GM18861 (cell line): ENCODE results near the gene SLC35A2.

Source experiments
- ATAC-seq: cut with Tn5 transposase; IDR thresholded peaks from one replicate; pipeline ENCODE4 v1.9.1; 2021; ENCODE audit not compliant: unreplicated experiment

The SLC35A2 gene

DNA sequence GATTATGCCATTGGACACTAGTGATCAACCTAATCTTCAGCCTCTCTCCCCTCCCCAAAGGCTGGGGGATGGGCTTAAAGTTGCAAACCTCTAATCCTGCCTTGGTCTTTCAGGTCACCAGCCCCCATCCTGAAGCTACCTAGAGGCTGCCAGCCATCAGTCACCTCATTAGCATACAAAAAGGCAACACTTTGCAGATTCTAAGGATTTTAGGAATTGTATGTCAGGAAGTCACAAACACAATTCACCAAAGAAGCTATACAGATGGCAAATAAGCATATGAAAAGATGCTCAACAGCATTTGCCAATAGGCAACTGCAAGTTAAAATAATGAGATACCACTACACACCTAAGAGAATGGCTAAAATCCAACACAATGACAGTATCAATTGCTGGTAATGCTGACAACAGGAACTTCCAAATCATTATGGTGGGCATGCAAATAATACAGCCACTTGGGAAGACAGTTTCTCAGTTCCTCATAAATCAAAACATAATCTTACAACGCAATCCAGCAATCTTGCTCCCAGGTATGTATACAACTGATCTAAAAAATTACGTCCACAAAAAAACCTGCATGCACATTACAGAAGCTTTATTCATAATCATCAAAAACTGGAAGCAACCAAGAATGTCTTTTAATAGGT is 16.4 kb upstream of the SLC35A2 start:
- no peak for ATAC-seq

DNA sequence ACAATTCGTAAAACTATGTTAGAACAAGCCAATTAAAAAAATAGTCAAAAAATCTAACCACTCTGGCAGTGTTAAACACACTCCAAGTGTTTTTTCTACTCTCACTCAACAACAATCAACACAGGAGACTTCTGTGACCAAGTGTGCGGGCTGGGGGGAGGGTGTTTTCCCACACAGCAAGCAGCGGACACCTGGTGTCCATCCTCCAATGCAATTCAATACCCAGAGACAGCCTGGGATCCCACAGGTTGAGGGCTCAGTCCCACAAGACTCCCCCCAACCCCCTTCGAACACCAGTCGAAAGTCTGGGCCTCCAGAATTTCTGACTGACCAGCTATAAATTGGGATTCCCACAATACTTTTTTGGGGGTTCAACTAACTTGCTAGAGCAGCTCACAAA is 15.7 kb upstream of the SLC35A2 start:
- ATAC-seq, result no peak

DNA sequence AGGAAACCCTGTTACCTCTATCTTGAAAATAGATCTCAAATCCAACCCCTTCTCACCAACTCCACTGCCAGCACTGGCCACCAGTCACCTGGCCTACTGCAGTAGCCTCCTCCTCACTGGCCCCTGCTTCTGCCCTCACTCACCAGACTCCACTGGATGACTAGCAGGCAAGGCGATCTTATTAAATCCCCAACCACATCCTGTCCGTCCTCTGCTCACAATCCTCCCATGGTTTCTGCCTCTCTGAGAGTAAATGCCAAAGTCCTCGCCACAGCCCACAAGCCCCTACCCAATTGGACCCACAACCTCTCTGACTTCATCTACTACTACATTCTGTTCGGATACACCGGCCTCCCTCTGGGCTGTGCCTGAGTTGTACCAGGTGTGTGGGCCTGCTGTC is 12.8 kb upstream of the SLC35A2 start:
- no peak for ATAC-seq

DNA sequence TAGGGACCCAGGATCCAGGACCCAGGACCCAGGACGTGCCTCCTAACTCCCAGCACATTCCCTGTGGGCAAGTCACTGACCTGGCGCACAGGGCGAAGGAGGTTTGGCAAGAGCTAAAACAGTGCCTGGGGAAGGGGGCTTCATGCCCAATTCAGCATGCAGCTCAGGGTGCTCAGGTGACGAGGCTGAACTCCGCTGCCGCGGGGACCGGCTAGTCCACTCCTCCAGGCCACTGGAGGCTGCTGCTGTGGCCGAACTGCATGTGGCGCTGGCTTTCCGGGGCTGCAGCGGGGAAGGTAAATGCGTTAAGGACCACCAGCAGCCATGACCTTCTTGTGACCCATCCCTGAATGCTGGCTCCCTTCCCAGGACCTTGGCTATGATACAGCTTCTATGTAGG is 12.3 kb upstream of the SLC35A2 start:
- ATAC-seq, result no peak

DNA sequence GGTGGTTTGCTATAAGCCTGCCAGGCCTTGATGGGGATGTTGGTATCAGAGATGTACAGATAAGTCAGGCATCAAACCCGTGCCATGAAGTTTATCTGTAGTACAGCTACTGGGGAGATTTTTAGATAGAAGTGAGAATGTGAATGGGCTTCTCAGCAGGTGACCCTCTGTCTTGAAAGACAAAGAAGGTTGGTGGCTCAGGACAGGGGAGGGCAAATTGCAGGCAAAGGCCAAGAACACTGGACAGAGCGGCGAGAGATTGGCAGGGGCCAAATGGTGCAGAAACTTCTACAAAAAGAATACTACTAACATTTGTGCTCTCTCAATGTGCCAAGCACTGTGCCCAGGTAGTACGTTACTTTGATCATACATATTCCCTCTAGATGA is 9.3 kb upstream of the SLC35A2 start:
- ATAC-seq, result no peak

DNA sequence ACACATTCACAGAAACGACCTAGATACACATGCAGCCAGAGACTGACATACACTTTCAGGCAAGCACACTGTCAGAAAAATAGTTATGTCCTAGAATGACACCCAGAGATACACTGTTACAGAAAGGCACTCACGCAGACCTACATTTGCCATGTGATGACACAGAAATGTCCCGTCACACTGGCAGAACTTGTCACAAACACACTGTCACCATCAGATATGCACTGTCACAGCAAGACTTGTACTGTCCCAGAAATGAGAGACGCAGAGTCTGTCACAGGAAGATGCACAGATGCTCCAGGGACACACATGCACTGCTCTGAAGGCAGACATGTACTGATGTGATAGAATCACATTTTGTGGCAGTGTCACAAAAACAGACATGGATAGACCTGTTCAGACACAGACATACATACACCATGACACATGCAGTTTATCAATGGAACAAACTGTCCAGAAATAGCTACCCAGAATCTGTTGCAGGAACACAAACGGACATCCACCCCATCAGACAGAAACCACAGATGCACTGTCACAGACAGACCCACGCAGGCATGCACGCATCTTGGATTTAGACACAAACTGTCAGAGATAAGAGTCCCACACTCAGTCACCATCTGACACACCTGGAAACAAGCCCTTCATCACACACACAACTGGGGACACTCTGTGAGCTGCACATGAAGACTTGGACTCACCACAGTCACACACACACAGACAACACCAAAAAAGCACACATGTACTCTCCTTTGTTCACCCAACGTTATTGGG is 8.7 kb upstream of the SLC35A2 start:
- no peak for ATAC-seq

DNA sequence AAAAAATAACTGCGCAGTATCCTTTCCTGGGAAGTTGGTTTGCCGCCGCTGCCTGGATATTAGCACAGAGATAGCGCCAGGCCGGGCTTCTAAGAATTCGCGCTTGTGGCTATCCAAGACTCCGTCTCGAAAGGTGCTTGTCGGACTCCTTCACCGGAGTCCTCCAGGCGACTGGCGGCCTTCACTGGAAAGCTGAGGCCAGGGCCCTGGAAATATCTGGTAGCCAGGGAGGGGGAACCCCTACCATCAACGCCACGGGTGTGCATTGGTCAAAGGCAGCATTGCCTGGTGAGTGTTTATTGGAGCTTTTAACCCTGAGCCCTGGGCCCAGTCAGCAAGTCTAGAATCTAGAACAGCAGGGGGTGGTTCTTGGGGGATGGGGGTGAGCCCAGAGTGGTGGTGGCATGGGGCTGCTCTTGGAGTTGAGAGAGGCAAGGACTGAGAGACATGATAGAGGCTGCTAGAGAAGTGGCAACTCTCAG is 8.0 kb upstream of the SLC35A2 start:
- ATAC-seq, result no peak

DNA sequence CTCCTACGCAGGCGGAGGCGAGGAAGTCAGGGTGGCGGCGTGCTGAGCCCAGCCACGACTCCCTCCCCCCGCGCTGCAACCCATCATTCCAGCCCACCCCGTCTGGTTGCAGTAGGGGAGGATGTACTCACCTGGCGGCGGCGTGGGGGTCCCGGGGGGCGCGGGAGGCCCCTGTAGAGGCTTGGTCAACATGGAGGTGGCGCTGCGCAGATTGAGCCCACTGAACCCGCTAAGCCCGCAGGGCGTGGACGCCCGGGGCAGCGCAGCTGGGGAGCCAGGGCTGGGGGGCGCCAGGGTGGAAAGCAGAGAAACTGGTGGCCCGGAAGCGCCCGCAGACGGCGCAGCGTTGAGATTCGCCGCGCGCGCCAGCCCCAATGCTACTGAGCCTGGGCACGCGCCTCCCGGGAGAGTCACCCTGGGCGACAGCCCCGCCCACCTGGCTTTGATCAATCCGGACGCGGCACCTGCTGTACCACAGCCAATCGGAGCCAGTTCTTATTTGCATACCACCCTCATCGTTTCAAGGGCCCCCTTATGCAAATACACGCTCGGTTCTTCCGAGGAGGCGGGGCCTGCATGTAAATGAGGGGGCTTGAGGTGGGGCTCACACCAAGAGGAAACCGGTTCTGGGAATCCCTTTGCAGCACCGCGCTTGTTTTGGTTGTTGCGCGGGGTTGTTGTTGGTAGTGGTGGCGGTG is 7.3 kb upstream of the SLC35A2 start, which contains the start of gene PIM2:
PIM2 (minus strand) TSS at position 382 of the 698 bp plus-strand sequence; CDS start at position 192, 190 bp downstream.
- ATAC-seq, result peak; percentile 54

DNA sequence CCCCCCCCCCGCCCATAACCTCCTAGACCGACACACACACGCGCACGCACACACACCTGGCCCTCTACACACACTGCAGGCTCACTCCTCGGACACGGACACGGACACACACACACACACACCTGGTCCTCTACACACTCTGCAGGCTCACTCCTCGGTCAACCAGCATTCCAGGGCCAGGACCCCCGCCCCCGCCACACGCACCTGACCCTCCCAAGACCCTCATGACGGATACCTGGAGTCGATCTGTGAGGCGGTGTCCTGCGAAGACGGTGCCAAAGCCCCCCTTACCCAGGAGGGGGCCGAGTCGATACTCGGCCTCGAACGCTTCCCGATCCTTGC is 6.8 kb upstream of the SLC35A2 start:
- ATAC-seq, result no peak

DNA sequence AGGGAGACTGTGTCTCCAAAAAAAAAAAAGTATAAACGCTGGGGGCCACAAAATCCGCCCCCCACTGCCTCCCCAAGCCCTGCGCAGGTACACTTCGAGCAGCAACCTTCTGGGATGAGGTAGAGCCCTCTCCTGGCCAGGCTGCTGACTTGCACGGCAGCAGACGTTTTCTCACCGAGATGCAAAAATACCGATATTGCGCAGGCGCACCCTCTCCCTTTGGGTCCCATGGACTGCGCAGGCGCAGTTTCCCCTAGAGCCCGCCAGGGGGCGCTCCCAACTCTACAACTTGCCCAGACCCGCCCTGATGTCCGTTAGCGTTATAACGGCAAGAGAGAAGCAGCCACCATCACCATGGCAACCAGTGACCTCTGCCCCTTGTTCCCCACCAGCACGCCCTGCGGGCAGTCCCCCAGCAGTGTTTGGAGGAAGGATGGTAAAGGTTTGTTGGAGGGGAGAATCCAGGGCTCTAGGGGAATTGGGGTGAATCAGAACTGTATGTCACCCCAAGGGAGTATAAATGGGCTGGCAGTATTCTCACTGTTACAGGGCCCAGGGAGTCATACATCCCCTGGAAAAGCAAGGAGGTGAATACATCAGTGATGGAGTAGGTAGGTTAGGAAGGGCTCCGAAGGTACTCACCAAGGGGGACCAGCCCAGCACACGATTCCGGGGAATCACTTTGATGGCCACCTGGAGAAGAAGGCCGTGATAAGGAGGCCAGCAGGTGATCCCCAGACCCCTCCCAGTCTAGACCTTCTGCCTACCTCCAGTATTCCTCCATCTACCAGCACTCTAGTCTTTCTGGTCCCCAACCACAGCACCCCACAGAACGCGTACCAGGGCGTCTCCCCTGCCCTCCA is 5.9 kb upstream of the SLC35A2 start:
- ATAC-seq, result no peak

DNA sequence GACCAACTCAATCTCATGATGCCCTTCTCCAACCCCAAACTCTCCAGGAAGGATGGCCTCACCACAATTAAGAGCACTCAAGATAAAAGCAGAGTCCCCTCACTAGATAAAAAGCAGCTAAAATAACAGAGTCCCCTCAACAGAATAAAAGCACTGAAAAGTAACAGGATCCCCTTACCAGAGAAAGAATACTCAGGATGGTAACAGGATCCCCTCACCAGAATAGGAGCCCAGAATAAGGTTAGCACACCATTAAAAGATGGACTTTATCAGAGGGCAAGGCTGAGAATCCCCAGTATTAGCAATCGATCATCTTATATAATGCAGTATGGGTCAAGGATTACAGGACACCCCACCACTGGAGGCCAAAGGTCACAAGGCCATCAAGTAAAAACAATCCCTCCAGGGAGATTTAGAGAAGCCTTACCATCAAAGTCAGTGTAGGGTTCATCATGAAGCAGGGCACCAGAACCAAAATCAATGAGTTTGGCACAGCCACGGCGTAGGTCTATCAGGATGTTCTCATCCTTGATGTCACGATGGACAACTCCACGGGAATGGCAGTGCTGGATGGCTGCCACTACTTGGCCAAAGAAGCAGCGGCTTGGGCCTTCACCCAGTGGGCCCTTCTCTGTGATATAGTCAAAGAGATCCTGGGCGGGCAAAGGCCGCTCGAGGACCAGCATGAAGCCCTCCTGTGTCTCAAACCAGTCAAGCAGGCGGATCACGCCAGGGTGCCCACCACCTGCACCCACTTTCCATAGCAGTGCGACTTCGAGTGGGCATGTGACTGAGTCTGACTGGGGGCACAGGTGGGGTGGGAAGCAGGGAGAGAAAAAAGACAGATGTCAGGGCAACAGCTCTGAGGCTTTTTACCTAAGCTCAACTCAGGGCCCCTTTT is 3.4 kb upstream of the SLC35A2 start:
- no peak for ATAC-seq

DNA sequence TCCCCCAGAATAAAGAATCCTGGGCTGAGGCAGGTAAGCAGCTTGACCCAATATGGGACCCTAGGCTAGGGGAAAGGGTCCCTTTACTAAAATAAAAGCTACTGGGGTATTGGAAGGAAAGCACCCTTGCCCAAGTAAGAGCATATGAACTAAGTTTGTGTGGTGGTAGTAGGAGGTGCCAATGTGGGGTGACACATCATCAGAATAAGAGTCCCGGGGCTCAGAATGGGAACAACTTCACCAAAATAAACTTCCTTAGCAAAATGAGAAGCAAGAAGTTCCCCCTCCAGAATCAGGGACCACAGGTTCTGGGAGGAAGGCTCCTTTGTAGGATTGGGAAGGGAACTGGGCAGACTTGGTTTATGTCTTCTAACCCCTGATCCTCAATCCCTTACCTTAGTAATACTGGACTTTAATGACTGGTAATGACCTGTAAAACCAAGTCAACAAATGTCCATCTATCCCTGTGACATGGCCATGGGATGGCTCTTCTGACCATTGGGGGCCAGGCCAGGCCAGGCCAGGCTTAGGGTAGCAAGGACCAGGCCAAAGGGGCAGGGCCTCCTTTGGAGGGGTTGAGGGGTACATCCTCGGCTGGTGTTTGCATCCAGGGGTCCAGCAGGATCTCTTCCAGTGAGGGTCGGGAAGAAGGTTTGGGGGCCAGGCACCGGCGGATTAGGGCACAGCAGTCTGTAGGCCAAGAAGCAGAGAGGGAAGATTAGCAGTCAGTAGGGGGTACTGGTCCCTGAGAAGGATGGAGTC is 2.3 kb upstream of the SLC35A2 start:
- no peak for ATAC-seq

DNA sequence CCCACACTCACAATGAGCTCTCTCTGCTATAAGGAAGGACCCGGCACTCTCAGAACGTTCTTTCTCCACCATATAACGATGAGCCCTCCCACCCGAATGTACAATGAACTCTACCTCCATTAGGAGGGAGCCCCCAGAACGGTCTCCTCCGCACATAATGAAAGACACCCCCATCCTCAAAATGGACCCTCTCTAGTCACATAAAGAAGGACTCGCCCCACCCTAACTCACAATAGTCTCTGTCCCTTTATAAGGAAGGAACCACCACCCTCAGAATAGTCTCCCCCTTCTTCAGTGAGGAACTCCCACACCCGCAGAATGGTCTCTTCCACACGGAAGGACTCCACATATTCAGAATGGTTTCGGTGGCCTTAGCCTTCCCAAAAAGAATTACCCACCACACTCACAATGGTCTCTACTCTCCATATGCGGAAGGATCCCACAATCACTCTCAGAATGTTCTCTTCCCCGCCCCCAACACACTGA is 477 bp downstream of the SLC35A2 start:
- ATAC-seq, result no peak

DNA sequence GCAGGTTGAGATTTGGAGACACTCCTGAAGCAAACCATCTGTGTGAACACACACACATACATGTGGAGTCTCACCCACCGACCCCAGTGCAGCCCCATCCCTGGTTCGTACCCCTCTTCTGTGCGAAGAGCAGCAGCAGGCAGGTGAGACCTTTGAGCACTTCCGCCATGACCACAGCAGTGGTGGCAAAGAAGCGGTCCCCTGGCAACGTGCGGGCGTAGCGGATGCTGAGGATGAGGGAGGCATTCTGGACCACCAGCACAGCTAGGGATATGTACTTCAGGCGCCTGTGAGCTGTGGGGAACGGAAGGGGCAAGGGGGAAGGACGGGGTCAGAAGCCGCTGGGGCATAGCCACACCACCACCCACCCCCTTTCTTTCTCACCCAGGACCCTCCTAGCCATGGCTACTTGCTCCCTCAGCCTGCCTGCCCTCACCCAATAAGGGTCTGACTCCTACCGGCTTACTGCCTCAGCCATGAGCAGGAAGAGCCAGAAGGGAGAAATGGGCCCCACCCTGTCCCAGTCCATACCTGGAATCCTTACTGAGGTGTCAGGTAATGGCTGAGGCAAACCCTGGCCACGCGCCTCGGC is 1.6 kb downstream of the SLC35A2 start:
- no peak for ATAC-seq

DNA sequence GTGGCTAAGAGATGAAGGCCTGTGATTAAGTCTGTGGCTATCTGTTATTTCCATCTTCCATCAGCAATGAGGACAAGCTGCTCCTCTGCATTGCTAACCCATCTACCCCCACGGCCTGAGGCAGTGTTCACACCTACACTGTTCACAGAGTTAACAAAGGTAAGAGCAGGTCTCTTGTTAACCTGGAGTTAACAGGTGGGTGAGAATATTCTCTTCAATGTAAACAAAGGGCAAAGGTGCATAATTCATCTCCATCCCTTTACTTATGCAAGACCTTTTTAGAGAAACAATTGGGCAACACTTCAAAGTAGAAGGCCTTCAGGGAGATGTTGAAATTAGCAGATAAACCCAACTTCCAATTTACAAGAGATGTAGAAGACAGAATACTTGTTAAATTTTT is 2.8 kb downstream of the SLC35A2 start:
- ATAC-seq, result no peak

DNA sequence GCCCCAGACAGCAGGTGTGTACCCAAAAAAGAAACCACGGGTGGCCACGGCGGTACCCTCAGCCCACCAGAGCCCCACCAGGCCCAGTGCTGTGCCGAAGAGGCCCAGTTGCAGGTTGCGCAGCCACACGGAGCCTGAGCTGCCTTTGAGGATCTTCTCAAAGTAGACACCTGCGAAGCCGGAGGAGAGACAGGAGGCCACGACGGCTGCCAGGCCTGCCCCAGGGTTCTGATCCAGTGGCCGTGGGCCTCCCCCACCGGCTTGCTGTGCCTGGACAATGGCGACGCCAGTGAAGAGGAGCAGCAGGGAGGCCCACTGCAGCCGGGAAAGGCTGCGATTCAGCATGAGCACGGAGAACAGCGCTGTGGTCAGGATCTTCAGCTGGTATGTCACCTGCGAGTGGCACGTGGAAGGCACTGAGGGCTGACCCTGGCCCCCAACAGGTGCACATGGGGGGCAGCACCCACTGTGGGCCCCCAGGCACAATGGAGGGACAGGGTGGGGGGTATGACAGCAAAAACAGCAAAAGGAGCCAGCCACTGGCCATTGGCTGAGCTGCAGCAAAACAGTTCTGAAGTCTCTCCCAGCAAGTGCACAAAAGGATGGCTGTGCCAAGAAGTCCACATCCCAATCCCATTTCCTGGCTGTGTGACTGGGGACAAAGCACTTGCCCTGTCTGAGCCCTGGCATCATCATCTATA is 6.2 kb downstream of the SLC35A2 start:
- no peak for ATAC-seq

DNA sequence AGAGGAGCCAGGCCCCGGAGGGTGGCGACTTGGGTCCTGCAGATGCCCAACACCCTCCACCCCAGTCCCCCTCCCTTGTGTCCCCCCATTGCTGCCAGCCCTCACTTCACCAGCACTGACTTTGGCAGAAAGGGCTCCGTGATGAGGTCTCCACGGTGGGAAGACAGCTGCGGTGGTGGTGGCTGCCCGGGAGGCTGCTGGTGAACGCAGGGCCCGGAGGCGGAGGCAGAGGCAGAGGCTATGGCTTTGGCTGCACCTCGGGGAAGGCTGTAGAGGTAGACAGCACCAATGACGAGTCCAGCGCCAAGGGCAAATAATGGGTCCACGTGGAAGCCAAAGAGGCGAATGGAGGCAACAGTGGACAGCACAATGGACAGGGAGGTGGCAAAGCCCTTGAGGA is 6.8 kb downstream of the SLC35A2 start:
- no peak for ATAC-seq

DNA sequence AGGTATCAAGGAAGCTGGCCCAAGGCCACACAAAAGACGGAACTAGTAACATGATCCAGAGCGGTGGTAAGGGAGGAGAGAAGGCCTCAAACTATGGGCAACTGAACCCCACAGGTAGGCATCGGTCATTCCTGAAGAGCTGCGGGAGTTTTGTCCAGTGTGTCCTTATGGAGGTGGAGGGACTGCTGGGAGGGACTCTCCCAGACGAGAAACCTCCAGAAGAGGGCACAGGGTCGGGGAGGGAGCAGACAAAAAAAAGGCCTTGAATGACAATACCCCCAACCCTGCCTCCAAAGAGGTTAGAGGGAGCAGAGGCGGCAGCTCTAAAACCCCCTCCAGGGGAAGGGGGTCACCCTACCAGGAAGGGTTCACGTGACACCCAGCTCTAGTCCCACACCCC is 7.3 kb downstream of the SLC35A2 start:
- no peak for ATAC-seq
